ENCODE measurements around the gene AGMAT. TPM values are rescaled to one million over a fixed set of nuclear protein-coding genes. Genes with fewer than 3 reads are reported as not detected.

The AGMAT gene
- total and polyA plus RNA-seq, 2 of the 4 experiments (the other 2 are of a cell fraction), result 0.18 to 0.26 TPM

DNA sequence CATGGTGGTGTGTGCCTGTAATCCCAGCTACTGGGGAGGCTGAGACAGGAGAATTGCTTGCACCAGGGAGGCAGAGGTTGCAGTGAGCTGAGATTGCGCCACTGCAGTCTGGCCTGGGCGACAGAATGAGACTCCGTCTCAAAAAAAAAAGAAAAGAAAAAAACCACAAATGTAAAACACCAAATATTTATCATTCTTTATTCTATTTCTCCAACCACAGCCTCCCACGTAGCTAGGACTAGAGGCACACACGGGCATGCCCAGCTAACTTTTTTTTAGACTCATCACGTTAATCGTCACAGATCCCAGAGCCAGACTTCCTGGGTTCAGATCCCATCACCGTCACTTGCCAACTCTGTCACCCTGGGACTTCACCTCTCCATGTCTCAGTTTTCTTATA lies 44.7 kb downstream of the AGMAT start:
- H2BK20ac ChIP-seq (ENCODE audit: low read depth, low read length), result no peak overlapping the region
- H3K18ac ChIP-seq (ENCODE audit: low read depth, low read length), result no peak overlapping the region
- POLR2A ChIA-PET (ENCODE audit: unreplicated experiment), result no interaction called here
- BruUV-seq (replicated peaks), result no TSS peak
- no peak overlapping the region for H2BK5ac ChIP-seq (ENCODE audit: low read depth, low read length, poor library complexity, severe bottlenecking)
- H3K9me1 ChIP-seq (ENCODE audit: insufficient read depth, low read length), result peaks cover 3% of the 10 kb centered on the region; the same call in 1 of the 2 replicates
- no peak overlapping the region for H2BK15ac ChIP-seq (ENCODE audit: low read depth, low read length)
- dilution Hi-C loops (cut with HindIII; ENCODE audit: low sequenced_read_pairs, unreplicated experiment), result no loop called here
- CTCF ChIA-PET, result no interaction called here
- H4K8ac ChIP-seq (ENCODE audit: low read depth in 2 of 2, low read length in 2 of 2), result no peak overlapping the region
- H3K4me1 ChIP-seq (ENCODE audit: control insufficient read depth, insufficient read depth, low read length), result peaks cover 6% of the 10 kb centered on the region
- in situ Hi-C loops (cut with MboI; ENCODE audit: low sequenced_read_pairs), result no loop called here
- H3K14ac ChIP-seq (replicated peaks; ENCODE audit: low read depth, low read length), result no peak overlapping the region
- H3K4me2 ChIP-seq (ENCODE audit: low read depth, low read length), result no peak overlapping the region
- H2BK120ac ChIP-seq (ENCODE audit: low read depth, low read length), result no peak overlapping the region
- no peak overlapping the region for H2AK9ac ChIP-seq (replicated peaks; ENCODE audit: low read depth, low read length, poor library complexity)
- no peak overlapping the region for H2AK5ac ChIP-seq (ENCODE audit: low read depth, low read length)
- intact Hi-C loops (cut with micrococcal nuclease), result no loop called here
- no peak overlapping the region for H4K5ac ChIP-seq (ENCODE audit: low read depth, low read length)
- H3K36me3 ChIP-seq (ENCODE audit: control insufficient read depth, insufficient read depth, low read length), result peaks cover 38% of the 10 kb centered on the region
- H3K23ac ChIP-seq (ENCODE audit: low read depth, low read length), result no peak overlapping the region
- H3K9ac ChIP-seq (ENCODE audit: low read depth, low read length), result no peak overlapping the region
- no peaks in the 10 kb centered on the region for H4K20me1 ChIP-seq (ENCODE audit: insufficient read depth, low read length)
- H3K27ac ChIP-seq (ENCODE audit: insufficient read depth, low read length), result no peak overlapping the region
- TF ChIP-seq SMC3 (IDR thresholded peaks at IDR 0.05; ENCODE audit: low read depth, low read length) (no peak), POLR2A (IDR thresholded peaks at IDR 0.05; ENCODE audit: low read depth, low read length) (no peak), BHLHE40 (IDR thresholded peaks at IDR 0.05; ENCODE audit: low read depth, low read length) (no peak), MXI1 (IDR thresholded peaks at IDR 0.05; ENCODE audit: borderline replicate concordance, low read depth, low read length) (no peak), RCOR1 (IDR thresholded peaks at IDR 0.05; ENCODE audit: insufficient replicate concordance, low read length) (no peak), FOS (IDR thresholded peaks at IDR 0.05; ENCODE audit: low read depth, low read length) (no peak), CEBPB (IDR thresholded peaks at IDR 0.05; ENCODE audit: low read depth, low read length) (peak; percentile 18; the same call in 1 of the 2 replicates)
- TF ChIP-seq, protein P1, sequence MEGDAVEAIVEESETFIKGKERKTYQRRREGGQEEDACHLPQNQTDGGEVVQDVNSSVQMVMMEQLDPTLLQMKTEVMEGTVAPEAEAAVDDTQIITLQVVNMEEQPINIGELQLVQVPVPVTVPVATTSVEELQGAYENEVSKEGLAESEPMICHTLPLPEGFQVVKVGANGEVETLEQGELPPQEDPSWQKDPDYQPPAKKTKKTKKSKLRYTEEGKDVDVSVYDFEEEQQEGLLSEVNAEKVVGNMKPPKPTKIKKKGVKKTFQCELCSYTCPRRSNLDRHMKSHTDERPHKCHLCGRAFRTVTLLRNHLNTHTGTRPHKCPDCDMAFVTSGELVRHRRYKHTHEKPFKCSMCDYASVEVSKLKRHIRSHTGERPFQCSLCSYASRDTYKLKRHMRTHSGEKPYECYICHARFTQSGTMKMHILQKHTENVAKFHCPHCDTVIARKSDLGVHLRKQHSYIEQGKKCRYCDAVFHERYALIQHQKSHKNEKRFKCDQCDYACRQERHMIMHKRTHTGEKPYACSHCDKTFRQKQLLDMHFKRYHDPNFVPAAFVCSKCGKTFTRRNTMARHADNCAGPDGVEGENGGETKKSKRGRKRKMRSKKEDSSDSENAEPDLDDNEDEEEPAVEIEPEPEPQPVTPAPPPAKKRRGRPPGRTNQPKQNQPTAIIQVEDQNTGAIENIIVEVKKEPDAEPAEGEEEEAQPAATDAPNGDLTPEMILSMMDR (conservative IDR thresholded peaks at IDR 0.05; ENCODE audit: low read depth, low read length), result no peak
- no peaks in the 10 kb centered on the region for H3K27me3 ChIP-seq (ENCODE audit: control insufficient read depth, insufficient read depth, low read length)
- no peak overlapping the region for H2AFZ ChIP-seq (replicated peaks; ENCODE audit: low read length, poor library complexity)
- H3K56ac ChIP-seq (ENCODE audit: extremely low read depth, insufficient read depth, low read length), result no peak overlapping the region
- DNase-seq (peak; percentile 21), ATAC-seq (ENCODE audit: low read depth) (no peak)
- H3K79me1 ChIP-seq (ENCODE audit: low read depth in 1 of 2, low read length in 2 of 2), result peaks cover 8 to 10% of the 10 kb centered on the region in 2 experiments; a peak in 3 of 4 replicates
- H4K91ac ChIP-seq (ENCODE audit: insufficient read depth, low read depth, low read length), result no peak overlapping the region
- H3K4ac ChIP-seq (ENCODE audit: low read depth, low read length), result no peak overlapping the region
- H3K9me3 ChIP-seq (ENCODE audit: control insufficient read depth, insufficient read depth, low read length), result no peaks in the 10 kb centered on the region
- no peak overlapping the region for H3K4me3 ChIP-seq (ENCODE audit: insufficient read depth, low read depth, low read length)
- WGBS, 2 experiments (ENCODE audit: extremely low coverage in 2 of 2, insufficient read length in 1 of 2), result 80% methylated on average over 7 of the region's 8 CpGs; no CpG with 5 or more reads in 1 of the 2 experiments

Data from IMR-90 (cell line).